ENCODE data around the gene MAPK8.

GRCh38 chr10:48361176-48361575, 54.7 kb downstream of the MAPK8 start:
- TF ChIP-seq ZNF510 (tag by site-specific recombination; IDR thresholded peaks at IDR 0.05; ENCODE audit: insufficient replicate concordance) (no peak), CTCF (tag by site-specific recombination; IDR thresholded peaks at IDR 0.05) (no peak), ELK4 (IDR thresholded peaks at IDR 0.05; ENCODE audit: borderline replicate concordance, low read depth, low read length) (no peak), ZNF211 (tag by site-specific recombination; IDR thresholded peaks at IDR 0.05; ENCODE audit: low read depth) (no peak), ZFP41 (tag by site-specific recombination; IDR thresholded peaks at IDR 0.05; ENCODE audit: borderline replicate concordance) (no peak), ZSCAN18 (tag by site-specific recombination; IDR thresholded peaks at IDR 0.05) (no peak), SCRT1 (tag by site-specific recombination; IDR thresholded peaks at IDR 0.05; ENCODE audit: borderline replicate concordance) (no peak), ZBTB8A (tag by site-specific recombination; IDR thresholded peaks at IDR 0.05) (no peak), ZNF776 (tag by site-specific recombination; IDR thresholded peaks at IDR 0.05; ENCODE audit: borderline replicate concordance) (no peak), ZSCAN4 (tag by site-specific recombination; IDR thresholded peaks at IDR 0.05) (no peak), REST (tag by site-specific recombination; IDR thresholded peaks at IDR 0.05) (no peak), ZNF133 (tag by site-specific recombination; IDR thresholded peaks at IDR 0.05) (no peak)

All from HEK293 (cell line).